OCI-M2 (cell line): ENCODE results near the gene GSDMA.
A peak's percentile ranks its signal among the peaks of the same experiment; 100 is the strongest.

Experiments
- DNase-seq: peaks from one replicate; lab custom pipeline; 2025; ENCODE audit not compliant: unreplicated experiment; lab: John Stamatoyannopoulos, UW

GSDMA gene

GRCh38 chr17:39962642-39963220, at the start of gene GSDMA:
GSDMA (plus strand) TSS chr17:39963004; CDS start chr17:39965688, 2,684 bp downstream.
- no peak for DNase-seq

GRCh38 chr17:39913989-39914388, 48.8 kb upstream of the GSDMA start:
- DNase-seq: no peak

DNA sequence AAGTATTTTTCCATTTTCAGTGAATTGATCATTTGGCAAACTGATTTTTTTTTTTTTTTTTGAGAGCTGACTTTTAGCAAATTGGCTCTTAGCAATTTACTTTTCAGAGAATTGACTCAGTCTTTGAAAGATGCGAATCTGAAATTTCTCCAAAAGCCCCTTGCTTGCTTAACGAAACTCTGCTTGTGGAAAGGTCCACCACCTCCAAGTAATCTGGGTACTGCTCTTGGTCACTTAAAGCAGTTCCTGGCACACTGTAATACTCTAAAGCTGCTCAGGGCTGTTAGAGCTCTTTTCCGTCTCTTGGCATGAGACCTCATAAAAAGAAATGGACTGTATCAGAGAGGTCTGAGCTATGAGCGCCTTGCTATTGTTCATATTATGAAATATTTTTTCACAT, 47.2 kb upstream of the GSDMA start:
- DNase-seq: no peak

DNA sequence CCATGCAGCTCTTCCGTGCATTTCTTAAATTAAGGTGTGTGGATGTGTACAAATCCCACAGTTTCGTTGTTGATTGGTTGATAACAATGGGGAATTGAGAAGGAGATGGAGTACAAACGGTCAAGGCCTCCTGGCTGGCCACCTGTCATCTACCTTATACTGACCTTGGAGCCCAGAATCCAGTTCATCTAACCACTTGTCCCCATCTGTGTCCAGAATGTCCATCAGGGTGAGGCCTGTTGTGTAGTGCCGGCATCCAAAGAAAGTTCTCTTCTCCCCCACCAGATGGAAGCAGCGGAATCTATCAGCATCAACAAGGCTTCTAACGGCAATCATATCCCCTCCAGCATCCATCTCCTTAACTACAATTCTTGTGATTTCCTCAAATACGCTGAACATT, 45.9 kb upstream of the GSDMA start:
- no peak for DNase-seq

DNA sequence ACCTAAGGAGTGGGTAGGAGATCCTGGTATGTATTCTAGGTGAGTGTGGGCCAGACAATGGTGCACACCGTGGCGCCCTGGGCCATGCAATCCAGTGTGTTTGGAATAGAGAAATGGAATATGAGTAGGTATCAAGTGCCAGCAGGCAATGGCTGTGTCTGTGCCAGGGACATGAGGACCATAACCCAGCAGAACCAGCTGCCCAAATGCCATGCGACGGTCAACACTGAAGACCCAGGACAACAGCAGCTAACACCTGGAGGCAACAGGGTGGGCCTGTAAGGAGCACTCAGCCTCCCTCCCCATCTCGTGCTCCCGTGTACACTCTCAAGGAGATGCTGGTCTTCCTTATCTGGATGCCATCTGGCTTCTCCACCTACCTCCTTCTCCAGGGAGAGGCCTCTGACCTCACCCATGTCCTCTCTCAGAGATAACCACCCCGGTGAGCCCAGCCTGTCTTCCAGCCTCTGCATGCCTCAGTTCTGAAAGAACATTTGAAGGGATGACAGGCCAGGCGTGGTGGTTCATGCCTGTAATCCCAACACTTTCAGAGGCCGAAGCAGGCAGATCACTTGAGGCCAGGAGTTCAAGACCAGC, 43.6 kb upstream of the GSDMA start:
- no peak for DNase-seq

- no peak for DNase-seq
Measured at GRCh38 chr17:39920218-39921210, 42.3 kb upstream of the GSDMA start.

DNA sequence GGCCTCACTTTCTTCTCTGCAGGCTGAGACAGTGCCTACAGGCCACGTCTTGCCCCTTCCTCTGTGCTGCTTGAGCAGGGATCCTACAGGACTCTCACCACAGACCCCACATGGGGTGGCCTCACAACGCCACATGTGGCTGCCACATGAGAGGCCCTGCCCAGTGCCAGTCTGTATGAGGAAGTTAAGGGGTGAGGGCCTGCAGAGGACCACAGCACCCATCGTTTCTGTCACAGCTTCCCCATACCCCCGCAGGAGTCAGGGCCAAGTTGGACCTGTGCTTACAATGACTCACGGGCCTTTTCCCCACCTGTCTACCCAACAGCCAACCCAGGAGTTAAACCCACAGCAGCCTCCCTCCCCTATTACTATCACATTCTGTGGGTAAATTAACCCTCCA, 41.5 kb upstream of the GSDMA start:
- DNase-seq: no peak

- no peak for DNase-seq
Measured at GRCh38 chr17:39922006-39922405, 40.8 kb upstream of the GSDMA start.

- no peak for DNase-seq
Measured at GRCh38 chr17:39923230-39923629, 39.6 kb upstream of the GSDMA start.

GRCh38 chr17:39923836-39924690, 38.7 kb upstream of the GSDMA start:
- no peak for DNase-seq

DNA sequence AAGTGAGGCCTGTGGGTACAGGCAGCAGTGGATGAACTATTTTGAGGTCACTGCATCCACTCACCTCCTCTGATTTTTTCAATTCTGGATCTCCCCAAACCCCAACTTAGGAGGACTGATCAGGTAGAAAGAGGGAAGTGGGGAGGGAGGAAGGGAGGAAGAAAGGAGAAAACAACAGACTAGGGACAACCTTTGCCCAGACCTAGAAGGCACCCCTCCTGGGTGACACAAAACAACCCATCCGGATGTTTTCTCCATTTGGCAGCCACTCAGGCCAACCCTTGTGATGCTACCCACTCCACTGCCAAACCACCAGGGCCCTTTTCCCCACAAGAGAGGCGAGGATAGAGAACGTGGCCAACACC, 38.1 kb upstream of the GSDMA start:
- DNase-seq: no peak

- DNase-seq: no peak
Measured at GRCh38 chr17:39925282-39926134, 37.3 kb upstream of the GSDMA start.

DNA sequence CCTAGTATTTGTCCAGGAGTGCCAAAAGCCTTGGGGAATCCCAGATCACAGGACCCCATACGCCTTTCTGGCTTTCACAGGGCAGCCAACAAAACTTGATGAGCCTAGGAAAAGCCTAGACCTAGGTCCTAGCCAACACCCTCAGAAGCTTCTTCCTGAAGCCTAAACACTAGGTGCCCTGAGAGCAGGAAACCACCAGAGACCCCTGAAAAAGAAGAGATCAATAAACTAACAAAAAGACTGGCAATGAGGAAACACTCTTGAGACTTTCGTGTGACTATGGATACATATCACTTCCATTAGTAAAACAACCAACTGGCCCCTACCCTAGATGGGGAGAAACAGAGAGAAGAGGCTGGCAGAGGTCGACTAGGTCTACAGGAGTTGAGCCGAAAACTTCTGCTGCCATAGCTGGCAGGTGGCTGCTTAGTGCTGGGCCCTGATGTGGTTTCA, 36.6 kb upstream of the GSDMA start:
- no peak for DNase-seq

- DNase-seq: no peak
Measured at GRCh38 chr17:39926588-39927100, 36.2 kb upstream of the GSDMA start.

DNA sequence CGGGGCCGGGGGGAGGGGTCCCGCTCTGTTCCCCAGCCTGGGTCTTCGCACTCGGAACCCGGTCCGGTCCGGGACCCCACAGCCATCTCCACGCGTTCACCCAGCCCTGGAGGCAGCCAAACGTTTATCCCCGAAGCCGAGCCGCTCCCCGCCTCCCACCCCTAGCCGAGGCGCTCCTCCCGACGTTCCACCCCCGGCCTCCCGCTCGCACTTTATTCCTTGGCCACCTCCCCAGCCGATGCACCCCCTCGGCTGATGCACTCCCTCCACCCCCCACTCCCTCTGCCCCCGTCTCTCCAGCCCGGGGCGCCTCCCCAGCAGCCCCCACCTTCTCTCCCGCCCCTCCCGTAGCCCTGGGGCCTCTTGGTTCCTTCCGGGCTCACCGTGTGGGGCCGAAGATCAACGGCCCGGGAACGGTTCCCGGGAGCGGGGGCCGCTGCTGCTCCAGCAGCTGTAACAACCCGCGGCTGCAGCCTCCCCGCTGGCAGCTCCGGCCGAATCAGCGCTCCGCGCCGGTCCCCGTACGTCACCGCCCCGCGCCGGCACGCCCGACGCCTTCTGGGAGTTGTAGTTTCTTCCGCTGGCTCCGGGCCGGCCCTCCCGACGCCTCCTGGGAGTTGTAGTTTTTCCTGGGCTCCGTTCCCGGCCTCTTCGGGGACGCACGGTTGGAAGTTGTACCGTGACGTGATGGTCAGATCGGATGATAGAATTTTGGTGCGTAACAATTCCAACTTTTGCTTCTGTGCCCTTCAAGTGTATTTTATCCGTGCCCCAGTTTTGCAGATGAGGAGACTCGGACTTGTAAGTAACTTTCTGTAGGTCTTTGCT, 35.5 kb upstream of the GSDMA start, which contains the start of the genes LRRC3C and ORMDL3:
TSS of gene LRRC3C (plus strand) at position 632 of the 828 bp plus-strand sequence. CDS start 13,792 bp downstream, outside the sequence.
TSS of gene ORMDL3 (minus strand) at position 501 of the 828 bp plus-strand sequence. CDS start 3,398 bp downstream, outside the sequence.
- DNase-seq: peak; percentile 59

DNA sequence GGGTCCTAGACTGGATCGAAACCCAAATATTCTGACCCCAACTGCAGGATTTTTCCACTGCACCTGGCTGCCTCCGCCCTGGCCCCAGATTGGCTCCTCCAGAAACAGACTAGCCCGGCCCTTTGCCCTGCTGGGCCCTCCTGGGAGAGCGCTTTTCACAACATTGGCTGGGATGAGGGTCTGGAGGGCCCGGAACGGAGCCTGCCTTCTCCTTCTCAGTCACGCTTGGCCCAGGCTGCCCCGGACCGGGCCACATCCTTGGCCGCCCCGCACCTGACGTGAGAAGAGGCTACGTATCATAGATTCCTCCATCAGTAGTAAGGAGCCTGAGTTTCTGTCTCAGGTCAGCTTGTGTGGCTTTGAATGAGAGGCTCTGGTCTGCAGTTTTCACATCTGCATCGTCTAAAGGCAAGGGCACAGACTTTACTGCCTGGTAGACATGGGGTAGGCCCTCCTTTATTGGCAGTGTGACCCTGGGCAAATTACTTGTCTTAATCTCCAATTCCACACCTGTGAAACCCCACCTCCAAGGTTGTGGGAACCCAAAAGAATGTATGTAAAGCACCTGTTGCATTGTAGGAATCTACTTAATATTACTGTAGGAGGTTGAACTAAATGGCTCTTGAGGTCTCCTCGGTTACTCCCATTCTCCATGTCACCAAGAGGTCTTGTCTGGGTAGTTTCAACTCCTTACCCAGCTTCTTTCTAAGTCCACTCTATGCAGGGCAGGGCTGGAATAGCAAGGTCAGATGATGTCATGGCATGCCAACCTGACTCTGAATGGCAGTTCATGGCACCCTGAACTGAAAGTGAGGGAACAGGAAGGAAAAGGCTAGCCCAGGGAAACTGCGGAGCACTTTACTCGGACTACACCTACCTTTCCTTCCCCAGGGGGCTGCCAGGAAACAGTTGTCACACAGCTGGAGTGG, 34.6 kb upstream of the GSDMA start:
- no peak for DNase-seq

DNA sequence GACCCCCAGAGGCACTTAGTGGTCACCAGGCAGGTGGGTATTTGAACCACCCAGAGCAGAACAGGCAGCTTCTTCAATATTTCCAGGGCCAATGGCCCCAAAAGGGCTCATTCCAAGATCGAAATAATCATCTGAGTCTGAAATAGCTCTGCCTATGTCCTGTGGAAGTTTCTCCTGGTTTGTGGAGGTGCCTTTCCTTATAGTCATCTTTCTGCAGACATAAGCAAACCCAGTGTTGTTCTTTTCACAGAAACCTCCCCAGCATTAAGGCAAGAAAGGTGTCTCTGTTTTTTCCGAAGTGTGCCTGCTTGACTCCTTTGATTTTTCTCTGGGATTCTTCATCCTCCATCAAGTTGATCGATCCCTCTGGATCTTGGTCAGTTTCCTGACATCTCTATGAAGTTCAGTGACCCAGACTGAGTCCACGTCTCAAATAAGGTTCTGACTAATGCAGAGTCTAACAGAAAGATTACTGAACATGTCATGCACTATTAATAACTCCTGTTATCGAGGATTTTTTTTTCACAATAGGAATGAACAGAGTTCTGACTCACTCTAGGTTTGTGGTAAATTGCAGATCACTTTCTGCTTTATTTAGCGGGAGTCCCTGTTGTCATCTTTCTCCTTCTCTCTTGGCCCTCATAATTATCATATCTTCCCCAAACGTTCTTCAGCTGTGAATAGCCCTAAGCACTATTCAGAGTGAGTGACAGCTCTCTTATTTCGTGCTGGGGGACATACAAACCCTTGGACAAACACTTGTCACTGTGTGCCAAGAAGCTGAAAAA, 33.8 kb upstream of the GSDMA start:
- no peak for DNase-seq
